GM12878 (cell line): ENCODE results near the gene GDE1. TPM values are rescaled to one million over a fixed set of nuclear protein-coding genes. Genes with fewer than 3 reads are reported as not detected.

ENCODE experiments used
- ATAC-seq: fragments of 200-7000 bp; cut with Tn5 transposase; 3 replicates; pipeline ENCODE4 v1.9.1; 2020; ENCODE audit warnings: mild to moderate bottlenecking, moderate library complexity
- BruUV-seq: library from RNA; stranded (reverse); fragments of 400-500 nt; replicated peaks from 2 replicates; lab custom pipeline; 2021; lab: Mats Ljungman, UMichigan
- CTCF ChIA-PET: fragments of 300-600 bp; sonication (Branson Sonifier 250); formaldehyde crosslinking; extraction: SDS; loops from one replicate; lab custom pipeline; 2021; ENCODE audit warnings: inconsistent platforms; lab: Yijun Ruan, JAX
- POLR2A ChIA-PET: fragments of 350-600 bp; formaldehyde crosslinking; extraction: SDS; loops from one replicate; lab custom pipeline; 2021; ENCODE audit warnings: inconsistent platforms; lab: Charles Lee
- RAD21 ChIA-PET: fragments of 300-600 bp; sonication (Branson Sonifier 250); formaldehyde crosslinking; loops from one replicate; lab custom pipeline; 2023; ENCODE audit warnings: antibody characterized with exemption; ENCODE audit not compliant: unreplicated experiment; lab: Charles Lee
- SMC1A ChIA-PET: fragments of 300-600 bp; sonication (Branson Sonifier 250); formaldehyde crosslinking; loops from one replicate; lab custom pipeline; 2023; ENCODE audit not compliant: unreplicated experiment, uncharacterized antibody; lab: Charles Lee
- DNase-seq: peaks from one replicate; pipeline ENCODE4 v3.0.0-alpha.2; 2011; ENCODE audit warnings: low read depth, low spot score
- FAIRE-seq: peaks from 3 replicates; lab custom pipeline; 2011; peaks lifted over from hg19 to GRCh38; lab: Jason Lieb, UNC
- H2AFZ ChIP-seq: 2 replicates; pipeline ENCODE4 v1.6.0; 2011; ENCODE audit warnings: low read depth, low read length, control low read depth; ENCODE audit not compliant: control insufficient read depth
- H3K27ac ChIP-seq: 2 replicates; pipeline ENCODE4 v1.5.1; 2011; ENCODE audit warnings: control low read depth; ENCODE audit not compliant: control insufficient read depth, insufficient read depth
- H3K27me3 ChIP-seq, 2 experiments: replicated peaks in 1 of 2; 2 replicates each; pipeline versions ENCODE4 v1.6.0 to v1.6.1; 2011; ENCODE audit warnings: low read length in 1 of 2; ENCODE audit not compliant: control insufficient read depth in 2 of 2, insufficient read depth in 2 of 2
- H3K36me3 ChIP-seq, 2 experiments: 2 replicates each; pipeline ENCODE4 v1.5.1; 2011; ENCODE audit warnings: low read length in 1 of 2; ENCODE audit not compliant: control insufficient read depth in 2 of 2, insufficient read depth in 2 of 2
- H3K4me1 ChIP-seq: 2 replicates; pipeline ENCODE4 v1.6.1; 2011; ENCODE audit warnings: mild to moderate bottlenecking, low read length, moderate library complexity, mixed read lengths; ENCODE audit not compliant: control insufficient read depth, insufficient read depth
- H3K4me2 ChIP-seq: 2 replicates; pipeline ENCODE4 v1.6.0; 2011; ENCODE audit warnings: control low read depth; ENCODE audit not compliant: control insufficient read depth, insufficient read depth
- H3K4me3 ChIP-seq: fragments of 200-600 bp; sonication (generic); 2 replicates; pipeline ENCODE4 v1.5.1; 2016
- H3K79me2 ChIP-seq: 2 replicates; pipeline ENCODE4 v1.6.0; 2011; ENCODE audit warnings: low read length; ENCODE audit not compliant: control insufficient read depth, insufficient read depth
- H3K9ac ChIP-seq: 2 replicates; pipeline ENCODE4 v1.8.0; 2011; ENCODE audit warnings: low read length, control low read depth, mixed read lengths; ENCODE audit not compliant: control insufficient read depth, insufficient read depth
- H3K9me3 ChIP-seq: replicated peaks from 3 replicates; pipeline ENCODE4 v1.5.1; 2011; ENCODE audit warnings: mild to moderate bottlenecking, low read length; ENCODE audit not compliant: control insufficient read depth, insufficient read depth
- H4K20me1 ChIP-seq: 2 replicates; pipeline ENCODE4 v1.6.0; 2011; ENCODE audit not compliant: control insufficient read depth, insufficient read depth
- BCL3 ChIP-seq: IDR thresholded peaks from 2 replicates; pipeline ENCODE4 v1.6.1; 2011; ENCODE audit warnings: borderline replicate concordance, low read depth, mild to moderate bottlenecking, moderate library complexity, low read length; ENCODE audit not compliant: insufficient read depth, poor library complexity, severe bottlenecking
- CHD1 ChIP-seq: IDR thresholded peaks from 2 replicates; pipeline ENCODE4 v1.6.1; 2012; ENCODE audit warnings: low read depth, low read length, improper control_type of control experiment
- CUX1 ChIP-seq: IDR thresholded peaks from 2 replicates; pipeline ENCODE4 v1.6.1; 2012; ENCODE audit warnings: improper control_type of control experiment, low read depth, low read length; ENCODE audit not compliant: insufficient replicate concordance
- EP300 ChIP-seq, 2 experiments: fragments of 150-350 bp in 1 of 2; IDR thresholded peaks; 2 replicates each; pipeline ENCODE4 v1.6.1; 2011 to 2012; ENCODE audit warnings: low read depth in 2 of 2, low read length in 2 of 2, borderline replicate concordance in 1 of 2, improper control_type of control experiment in 1 of 2, inconsistent platforms in 1 of 2; ENCODE audit not compliant: control insufficient read depth in 1 of 2
- IRF4 ChIP-seq: IDR thresholded peaks from 2 replicates; pipeline ENCODE4 v1.6.1; 2011; ENCODE audit warnings: low read depth, low read length
- KAT2A ChIP-seq: conservative IDR thresholded peaks from 2 replicates; pipeline ENCODE4 v1.6.1; 2011; ENCODE audit warnings: low read depth, low read length; ENCODE audit not compliant: control insufficient read depth
- LARP7 ChIP-seq: fragments of 450-650 bp; IDR thresholded peaks from 2 replicates; pipeline ENCODE4 v1.6.1; 2017; ENCODE audit warnings: mild to moderate bottlenecking
- MLLT1 ChIP-seq: fragments of 450-650 bp; IDR thresholded peaks from 2 replicates; pipeline ENCODE4 v1.6.1; 2016; ENCODE audit warnings: mild to moderate bottlenecking
- NR2F1 ChIP-seq: fragments of 450-650 bp; conservative IDR thresholded peaks from 2 replicates; pipeline ENCODE4 v1.6.1; 2017; ENCODE audit warnings: mild to moderate bottlenecking
- RELA ChIP-seq: fragments of 450-650 bp; IDR thresholded peaks from 2 replicates; pipeline ENCODE4 v1.8.0; 2014; ENCODE audit warnings: borderline replicate concordance; ENCODE audit not compliant: partially characterized antibody
- SMAD5 ChIP-seq: IDR thresholded peaks from 2 replicates; pipeline ENCODE4 v1.6.1; 2016; ENCODE audit warnings: antibody characterized with exemption, low read depth
- SREBF2 ChIP-seq: IDR thresholded peaks from 2 replicates; pipeline ENCODE4 v1.6.1; 2012; ENCODE audit warnings: mild to moderate bottlenecking, low read length
- STAT3 ChIP-seq: IDR thresholded peaks from 2 replicates; pipeline ENCODE4 v1.6.1; 2011; ENCODE audit warnings: low read depth, low read length, improper control_type of control experiment
- TARDBP ChIP-seq: IDR thresholded peaks from 2 replicates; pipeline ENCODE4 v1.6.1; 2016; ENCODE audit warnings: borderline replicate concordance
- USF2 ChIP-seq: IDR thresholded peaks from 2 replicates; pipeline ENCODE4 v1.6.1; 2011; ENCODE audit warnings: low read depth, low read length, improper control_type of control experiment, borderline replicate concordance
- ZNF384 ChIP-seq: IDR thresholded peaks from 2 replicates; pipeline ENCODE4 v1.6.1; 2012; ENCODE audit warnings: low read depth, mild to moderate bottlenecking, low read length, improper control_type of control experiment, borderline replicate concordance
- WGBS: methylation state at CpG from one replicate; pipeline ENCODE4 v1.1.6; 2016; ENCODE audit warnings: low lambda C conversion rate; ENCODE audit not compliant: insufficient replicate concordance, insufficient coverage; ENCODE audit errors: missing lambda C conversion rate; 5-methylcytosine and 5-hydroxymethylcytosine counted together
- in situ Hi-C: fragments of 300-500 bp; cut with MboI; formaldehyde crosslinking; loops from 9 replicates; pipeline ENCODE4 v1.14.3; 2018; ENCODE audit warnings: mixed read lengths
- intact Hi-C: fragments of 100-400 bp; cut with micrococcal nuclease; formaldehyde crosslinking; loops from one replicate; pipeline ENCODE4 v1.14.2; 2022; ENCODE audit not compliant: unreplicated experiment
- polyA plus RNA-seq, 11 experiments: library from polyadenylated mRNA; depleted of rRNA in 4 of 11; unstranded in 6 of 11; stranded (reverse) in 5 of 11; fragments of >200 nt; fragmentation: Nextera tagmentation in 4 of 11; fragmentation: Illumina TruSeq in 1 of 11; extraction: Ambion mirVana in 4 of 11; extraction: Trizol in 1 of 11; gene quantifications; 1 replicate in 1 of 11; 2 replicates in 10 of 11; pipeline versions ENCODE4 v1.2.1 to v1.2.3, GENCODE V29; 2011 to 2016; ENCODE audit warnings: inconsistent platforms in 2 of 11, missing spikeins in 2 of 11, low read depth in 1 of 11
- total RNA-seq, 4 experiments: library from RNA; depleted of rRNA in 3 of 4; stranded (reverse); fragments of >200 nt in 3 of 4; fragmentation: Illumina TruSeq in 1 of 4; extraction: Trizol in 1 of 4; gene quantifications; 2 replicates each; pipeline versions ENCODE4 v1.2.1 to v1.2.3, GENCODE V29; 2013 to 2021

The GDE1 gene
- total and polyA plus RNA-seq, 10 of the 15 experiments (the other 5 are each of a cell fraction or from before 2014, with no cell fraction given) = 14.8 to 31.8 (median 21.0) TPM

- ChIA-PET CTCF (no interaction called here), SMC1A (no interaction called here), POLR2A (no interaction called here), RAD21 (no interaction called here)
- Histone ChIP-seq H3K4me1 (peaks cover 14% of the 10 kb centered on the region), H2AFZ (peak overlapping the region; percentile 87), H3K4me2 (no peak overlapping the region; the same call in 1 of the 2 replicates), H3K9ac (no peak overlapping the region), H3K36me3 (no peaks in the 10 kb centered on the region), H3K79me2 (peaks cover 67% of the 10 kb centered on the region), H3K4me3 (no peak overlapping the region), H3K27ac (no peak overlapping the region), H3K27me3 (no peaks in the 10 kb centered on the region), H4K20me1 (no peaks in the 10 kb centered on the region), H3K9me3 (no peaks in the 10 kb centered on the region)
- intact Hi-C loops = loop anchor here (5.0 kb wide), 1 partner anchor 455 kb away; the partner anchor contains the start of gene COQ7
- ATAC-seq (no peak), DNase-seq (no peak), FAIRE-seq (no peak)
- TF ChIP-seq IRF4 = no peak
- no peak for TF ChIP-seq SMAD5
- TF ChIP-seq LARP7 = no peak
- TF ChIP-seq KAT2A = no peak
- no peak for TF ChIP-seq MLLT1
- no peak for TF ChIP-seq CHD1
- TF ChIP-seq SREBF2 = no peak
- TF ChIP-seq TARDBP = no peak
- TF ChIP-seq NR2F1 = no peak
- no peak for TF ChIP-seq RELA
- TF ChIP-seq STAT3 = no peak
- no peak for TF ChIP-seq ZNF384
- no peak for TF ChIP-seq EP300 (IDR thresholded peaks at IDR 0.05; ENCODE audit: borderline replicate concordance in 1 of 2, control insufficient read depth in 1 of 2, low read depth in 2 of 2, low read length in 2 of 2)
- no peak for TF ChIP-seq CUX1
- TF ChIP-seq USF2 = no peak
- no peak for TF ChIP-seq BCL3
- 50% methylated on average over 2 of the region's 2 CpGs for WGBS
- in situ Hi-C loops = loop anchor here (10.0 kb wide), 1 partner anchor 728 kb away; the partner anchor contains the start of gene RPS15A
- no TSS peak for BruUV-seq
Measured at GRCh38 chr16:19522760-19523159, 862 bp upstream of the GDE1 start.
